T-helper 9 cell (primary cell): ENCODE data around the gene RGS6.
A peak's percentile ranks its signal among the peaks of the same experiment; 100 is the strongest.
"Not testable (repeated sequence)": the region's sequence is repeated elsewhere in the genome, so short reads cannot be mapped to it uniquely, and the experiment has no call there.

Experiments used
- DNase-seq: peaks from one replicate; pipeline ENCODE4 v3.0.0-alpha.2; 2020

The RGS6 gene

GRCh38 chr14:72466325-72466724, 534.1 kb downstream of the RGS6 start:
- DNase-seq: no peak

- no peak for DNase-seq
Measured at GRCh38 chr14:72471346-72471745, 539.1 kb downstream of the RGS6 start.

GRCh38 chr14:72472845-72473244, 540.6 kb downstream of the RGS6 start:
- no peak for DNase-seq

GRCh38 chr14:72476657-72477499, 544.6 kb downstream of the RGS6 start:
- DNase-seq: peak; percentile 16

- DNase-seq: not testable (repeated sequence)
Measured at GRCh38 chr14:72477578-72477977, 545.3 kb downstream of the RGS6 start.

GRCh38 chr14:72478471-72478893, 546.3 kb downstream of the RGS6 start:
- DNase-seq: no peak

GRCh38 chr14:72479461-72479931, 547.3 kb downstream of the RGS6 start:
- DNase-seq: no peak

- DNase-seq: no peak
Measured at GRCh38 chr14:72480464-72481243, 548.4 kb downstream of the RGS6 start.

- DNase-seq: no peak
Measured at GRCh38 chr14:72483311-72483710, 551.1 kb downstream of the RGS6 start.

GRCh38 chr14:72485695-72486094, 553.5 kb downstream of the RGS6 start:
- no peak for DNase-seq

- no peak for DNase-seq
Measured at GRCh38 chr14:72488514-72488913, 556.3 kb downstream of the RGS6 start.

- no peak for DNase-seq
Measured at GRCh38 chr14:72492196-72492595, 560.0 kb downstream of the RGS6 start.

- no peak for DNase-seq
Measured at GRCh38 chr14:72495668-72496067, 563.4 kb downstream of the RGS6 start.

GRCh38 chr14:72498646-72499045, 566.4 kb downstream of the RGS6 start:
- DNase-seq: no peak

- no peak for DNase-seq
Measured at GRCh38 chr14:72499746-72500145, 567.5 kb downstream of the RGS6 start.

- no peak for DNase-seq
Measured at GRCh38 chr14:72500234-72500838, 568.1 kb downstream of the RGS6 start.

- DNase-seq: no peak
Measured at GRCh38 chr14:72501439-72501838, 569.2 kb downstream of the RGS6 start.

- no peak for DNase-seq
Measured at GRCh38 chr14:72503271-72503670, 571.0 kb downstream of the RGS6 start.

- no peak for DNase-seq
Measured at GRCh38 chr14:72503696-72504368, 571.6 kb downstream of the RGS6 start.

GRCh38 chr14:72510566-72510965, 578.3 kb downstream of the RGS6 start:
- no peak for DNase-seq

GRCh38 chr14:72512281-72512680, 580.1 kb downstream of the RGS6 start:
- DNase-seq: no peak

- DNase-seq: no peak
Measured at GRCh38 chr14:72512925-72513324, 580.7 kb downstream of the RGS6 start.

GRCh38 chr14:72513346-72513745, 581.1 kb downstream of the RGS6 start:
- DNase-seq: no peak
